Measurements from ENCODE around the gene EXD2.
"Not testable (repeated sequence)": the region's sequence is repeated elsewhere in the genome, so short reads cannot be mapped to it uniquely, and the experiment has no call there.

Gene EXD2

GRCh38 chr14:69284170-69284569 is 92.9 kb downstream of the EXD2 start:
- no peak for DNase-seq

GRCh38 chr14:69285661-69286255 is 94.5 kb downstream of the EXD2 start:
- no peak for DNase-seq

- DNase-seq: peak; percentile 38 to 78
Observed at GRCh38 chr14:69287098-69288010, 96.1 kb downstream of the EXD2 start.

- no peak for DNase-seq
Observed at GRCh38 chr14:69288011-69288771, 96.9 kb downstream of the EXD2 start.

- DNase-seq: no peak
Observed at GRCh38 chr14:69288956-69289705, 97.8 kb downstream of the EXD2 start.

- DNase-seq: peak in 1 of 2 experiments; percentile 32
Observed at GRCh38 chr14:69289811-69290520, 98.7 kb downstream of the EXD2 start.

- not testable (repeated sequence) for DNase-seq
Observed at GRCh38 chr14:69290881-69291280, 99.6 kb downstream of the EXD2 start.

- no peak for DNase-seq
Observed at GRCh38 chr14:69291396-69291795, 100.1 kb downstream of the EXD2 start.

- DNase-seq: no peak
Observed at GRCh38 chr14:69291891-69292561, 100.7 kb downstream of the EXD2 start.

Data from NCI-H524 (cell line).